SK-N-SH treated with all-trans-retinoic acid at 6 μM for 48 hours (cell line): ENCODE data around the gene LOXL4.

ENCODE experiments used
- ATAC-seq: fragments of 200-7000 bp; cut with Tn5 transposase; 3 replicates; pipeline ENCODE4 v1.9.1; 2020; ENCODE audit warnings: mild to moderate bottlenecking, moderate library complexity
- ARNTL ChIP-seq: fragments of 450-650 bp; formaldehyde crosslinking; IDR thresholded peaks from 2 replicates; pipeline ENCODE4 v1.5.0; 2020; ENCODE audit warnings: low read depth, mild to moderate bottlenecking, moderate library complexity, borderline replicate concordance
- BACH2 ChIP-seq: fragments of 250-450 bp; sonication (Bioruptor Pico); IDR thresholded peaks from 2 replicates; pipeline ENCODE4 v1.9.0; 2021; ENCODE audit warnings: mild to moderate bottlenecking, borderline replicate concordance
- CSDC2 ChIP-seq: fragments of 250-450 bp; sonication (Bioruptor Pico); IDR thresholded peaks from 2 replicates; pipeline ENCODE4 v1.5.0; 2020; ENCODE audit warnings: mild to moderate bottlenecking, moderate library complexity
- ESRRG ChIP-seq: fragments of 250-450 bp; sonication (Bioruptor Pico); IDR thresholded peaks from 2 replicates; pipeline ENCODE4 v1.6.1; 2021; ENCODE audit warnings: mild to moderate bottlenecking
- GLIS3 ChIP-seq: fragments of 250-450 bp; sonication (Bioruptor Pico); IDR thresholded peaks from 2 replicates; pipeline ENCODE4 v1.5.0; 2020; ENCODE audit warnings: mild to moderate bottlenecking, moderate library complexity
- ISL1 ChIP-seq: fragments of 250-450 bp; sonication (Bioruptor Pico); IDR thresholded peaks from 2 replicates; pipeline ENCODE4 v2.1.2; 2022; ENCODE audit warnings: mild to moderate bottlenecking, moderate library complexity
- OSR1 ChIP-seq: fragments of 250-450 bp; sonication (Bioruptor Pico); IDR thresholded peaks from 2 replicates; pipeline ENCODE4 v1.8.0; 2022; ENCODE audit warnings: moderate library complexity, mild to moderate bottlenecking, inconsistent platforms
- PPARA ChIP-seq: fragments of 250-450 bp; sonication (Bioruptor Pico); IDR thresholded peaks from 2 replicates; pipeline ENCODE4 v1.5.0; 2020; ENCODE audit warnings: mild to moderate bottlenecking, borderline replicate concordance
- RARB ChIP-seq: fragments of 250-450 bp; sonication (Bioruptor Pico); IDR thresholded peaks from 2 replicates; pipeline ENCODE4 v1.8.0; 2021; ENCODE audit warnings: mild to moderate bottlenecking, moderate library complexity
- SNAI2 ChIP-seq: fragments of 250-450 bp; sonication (Bioruptor Pico); IDR thresholded peaks from 2 replicates; pipeline ENCODE4 v1.5.0; 2020; ENCODE audit warnings: mild to moderate bottlenecking, moderate library complexity
- TCF4 ChIP-seq: fragments of 250-450 bp; sonication (Bioruptor Pico); IDR thresholded peaks from 2 replicates; pipeline ENCODE4 v1.8.0; 2021; ENCODE audit warnings: mild to moderate bottlenecking, moderate library complexity, borderline replicate concordance
- TOX ChIP-seq: fragments of 250-450 bp; sonication (Bioruptor Pico); IDR thresholded peaks from 2 replicates; pipeline ENCODE4 v1.8.0; 2021; ENCODE audit warnings: mild to moderate bottlenecking, moderate library complexity, borderline replicate concordance
- TSHZ2 ChIP-seq: fragments of 250-450 bp; sonication (Bioruptor Pico); IDR thresholded peaks from 2 replicates; pipeline ENCODE4 v1.5.0; 2020; ENCODE audit warnings: mild to moderate bottlenecking, moderate library complexity
- ZC3H10 ChIP-seq: fragments of 250-450 bp; sonication (Bioruptor Pico); IDR thresholded peaks from 2 replicates; pipeline ENCODE4 v1.5.1; 2021; ENCODE audit warnings: mild to moderate bottlenecking, moderate library complexity
- ZFP3 ChIP-seq: fragments of 250-450 bp; sonication (Bioruptor Pico); IDR thresholded peaks from 2 replicates; pipeline ENCODE4 v1.5.0; 2020; ENCODE audit warnings: mild to moderate bottlenecking, moderate library complexity
- ZFP30 ChIP-seq: fragments of 450-650 bp; formaldehyde crosslinking; IDR thresholded peaks from 2 replicates; pipeline ENCODE4 v1.5.0; 2022; ENCODE audit warnings: mild to moderate bottlenecking, moderate library complexity
- ZNF565 ChIP-seq: fragments of 450-650 bp; formaldehyde crosslinking; conservative IDR thresholded peaks from 2 replicates; pipeline ENCODE4 v1.5.0; 2020; ENCODE audit warnings: low read depth, mild to moderate bottlenecking, moderate library complexity
- ZNF70 ChIP-seq: fragments of 450-650 bp; formaldehyde crosslinking; IDR thresholded peaks from 2 replicates; pipeline ENCODE4 v1.5.0; 2020; ENCODE audit warnings: mild to moderate bottlenecking, moderate library complexity
- ZNF8 ChIP-seq: fragments of 450-650 bp; formaldehyde crosslinking; IDR thresholded peaks from 2 replicates; pipeline ENCODE4 v1.5.0; 2020; ENCODE audit warnings: mild to moderate bottlenecking, moderate library complexity
- TF ChIP-seq, protein P1 (sequence below): fragments of 250-450 bp; sonication (Bioruptor Pico); IDR thresholded peaks from 2 replicates; pipeline ENCODE4 v1.8.0; 2020; ENCODE audit warnings: mild to moderate bottlenecking, moderate library complexity, borderline replicate concordance
- TF ChIP-seq, protein P2 (sequence below): fragments of 250-450 bp; sonication (Bioruptor Pico); IDR thresholded peaks from 2 replicates; pipeline ENCODE4 v1.5.1; 2021; ENCODE audit warnings: mild to moderate bottlenecking, moderate library complexity
- TF ChIP-seq, protein P3 (sequence below): fragments of 250-450 bp; sonication (Bioruptor Pico); IDR thresholded peaks from 2 replicates; pipeline ENCODE4 v1.8.0; 2021; ENCODE audit warnings: low read depth, mild to moderate bottlenecking, moderate library complexity, borderline replicate concordance

Gene LOXL4

DNA sequence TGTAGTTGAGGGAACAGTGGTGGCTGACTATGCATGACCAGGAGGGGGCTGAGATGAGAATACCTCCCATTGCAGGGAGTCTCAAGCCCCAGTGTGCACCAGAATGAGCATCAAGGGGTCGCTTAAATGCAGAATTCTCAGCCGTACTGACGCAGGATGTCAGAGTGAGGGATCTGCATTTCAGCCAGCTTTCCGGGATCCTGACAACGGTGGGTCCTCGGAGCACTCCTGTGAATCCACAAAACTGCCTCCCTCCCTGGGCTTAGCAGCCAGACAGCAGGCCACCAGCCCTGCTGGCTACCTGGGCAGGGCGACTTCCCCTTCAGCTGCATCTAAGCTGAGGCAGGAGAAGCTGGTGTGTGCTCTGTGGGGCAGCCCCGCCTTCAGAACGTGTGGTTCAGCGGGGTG is 21.8 kb upstream of the LOXL4 start (continued):
- TF ChIP-seq TSHZ2 (CRISPR knock-in tag) = no peak
- no peak for TF ChIP-seq BACH2 (CRISPR knock-in tag)
- no peak for TF ChIP-seq ZNF70
- TF ChIP-seq ZFP3 = no peak
- TF ChIP-seq OSR1 (CRISPR knock-in tag) = no peak
- TF ChIP-seq PPARA (CRISPR knock-in tag) = no peak
- TF ChIP-seq, all 23 proteins: peak for 0

DNA sequence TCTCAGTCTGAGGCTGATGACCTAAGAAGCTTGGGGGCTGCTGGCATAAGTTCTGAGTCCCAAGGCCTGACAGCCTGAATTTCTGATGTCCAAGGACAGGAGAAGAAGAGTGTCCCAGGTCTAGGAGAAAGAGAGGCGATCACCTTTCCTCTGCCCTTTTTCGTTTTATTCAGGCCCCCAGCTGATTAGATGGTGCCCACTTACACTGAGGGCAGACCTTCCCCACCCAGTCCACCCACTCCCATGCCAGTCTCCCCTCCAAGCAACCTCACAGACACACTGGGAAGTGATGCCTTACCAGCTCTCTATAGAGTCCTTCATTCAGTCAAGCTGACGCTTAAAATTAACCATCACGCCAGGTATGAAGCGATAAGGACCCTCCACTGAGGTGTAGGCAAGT is 19.3 kb upstream of the LOXL4 start:
- no peak for ATAC-seq
- TF ChIP-seq ARNTL (CRISPR knock-in tag) (no peak), GLIS3 (no peak), ZNF70 (no peak), PPARA (CRISPR knock-in tag) (no peak)

DNA sequence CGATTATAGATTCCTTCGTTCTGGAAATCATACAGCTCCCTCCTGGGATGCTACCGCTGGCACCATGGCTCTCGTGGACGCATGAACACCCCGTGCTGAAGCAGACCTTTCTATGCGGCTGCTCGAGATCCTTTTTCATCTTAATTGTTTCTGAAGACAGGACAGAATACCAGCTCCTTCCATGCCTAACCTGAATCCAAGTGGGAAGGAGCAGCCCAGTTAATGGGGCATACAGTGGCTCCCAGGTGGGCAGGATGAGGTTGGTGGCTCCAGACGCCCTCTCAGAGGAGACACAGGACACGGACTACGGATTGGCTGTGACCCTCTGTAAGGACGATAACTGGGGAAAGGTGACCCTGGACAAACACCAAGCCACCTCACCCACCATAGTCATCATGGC is 18.4 kb upstream of the LOXL4 start:
- TF ChIP-seq ZNF70 = no peak
- no peak for TF ChIP-seq CSDC2
- TF ChIP-seq SNAI2 (CRISPR knock-in tag) = no peak
- TF ChIP-seq ESRRG = no peak
- TF ChIP-seq PPARA (CRISPR knock-in tag) = no peak
- TF ChIP-seq TSHZ2 (CRISPR knock-in tag) = no peak
- TF ChIP-seq RARB = no peak
- no peak for TF ChIP-seq ZFP30 (CRISPR knock-in tag)
- TF ChIP-seq, protein P1, sequence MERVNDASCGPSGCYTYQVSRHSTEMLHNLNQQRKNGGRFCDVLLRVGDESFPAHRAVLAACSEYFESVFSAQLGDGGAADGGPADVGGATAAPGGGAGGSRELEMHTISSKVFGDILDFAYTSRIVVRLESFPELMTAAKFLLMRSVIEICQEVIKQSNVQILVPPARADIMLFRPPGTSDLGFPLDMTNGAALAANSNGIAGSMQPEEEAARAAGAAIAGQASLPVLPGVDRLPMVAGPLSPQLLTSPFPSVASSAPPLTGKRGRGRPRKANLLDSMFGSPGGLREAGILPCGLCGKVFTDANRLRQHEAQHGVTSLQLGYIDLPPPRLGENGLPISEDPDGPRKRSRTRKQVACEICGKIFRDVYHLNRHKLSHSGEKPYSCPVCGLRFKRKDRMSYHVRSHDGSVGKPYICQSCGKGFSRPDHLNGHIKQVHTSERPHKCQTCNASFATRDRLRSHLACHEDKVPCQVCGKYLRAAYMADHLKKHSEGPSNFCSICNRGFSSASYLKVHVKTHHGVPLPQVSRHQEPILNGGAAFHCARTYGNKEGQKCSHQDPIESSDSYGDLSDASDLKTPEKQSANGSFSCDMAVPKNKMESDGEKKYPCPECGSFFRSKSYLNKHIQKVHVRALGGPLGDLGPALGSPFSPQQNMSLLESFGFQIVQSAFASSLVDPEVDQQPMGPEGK (CRISPR knock-in tag) = no peak
- TF ChIP-seq ZC3H10 (CRISPR knock-in tag) = no peak
- no peak for TF ChIP-seq TCF4 (CRISPR knock-in tag)
- TF ChIP-seq, protein P2, sequence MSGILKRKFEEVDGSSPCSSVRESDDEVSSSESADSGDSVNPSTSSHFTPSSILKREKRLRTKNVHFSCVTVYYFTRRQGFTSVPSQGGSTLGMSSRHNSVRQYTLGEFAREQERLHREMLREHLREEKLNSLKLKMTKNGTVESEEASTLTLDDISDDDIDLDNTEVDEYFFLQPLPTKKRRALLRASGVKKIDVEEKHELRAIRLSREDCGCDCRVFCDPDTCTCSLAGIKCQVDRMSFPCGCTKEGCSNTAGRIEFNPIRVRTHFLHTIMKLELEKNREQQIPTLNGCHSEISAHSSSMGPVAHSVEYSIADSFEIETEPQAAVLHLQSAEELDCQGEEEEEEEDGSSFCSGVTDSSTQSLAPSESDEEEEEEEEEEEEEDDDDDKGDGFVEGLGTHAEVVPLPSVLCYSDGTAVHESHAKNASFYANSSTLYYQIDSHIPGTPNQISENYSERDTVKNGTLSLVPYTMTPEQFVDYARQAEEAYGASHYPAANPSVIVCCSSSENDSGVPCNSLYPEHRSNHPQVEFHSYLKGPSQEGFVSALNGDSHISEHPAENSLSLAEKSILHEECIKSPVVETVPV = no peak
- TF ChIP-seq ISL1 (CRISPR knock-in tag) = no peak
- no peak for TF ChIP-seq GLIS3
- TF ChIP-seq ZNF8 (CRISPR knock-in tag) = no peak
- no peak for TF ChIP-seq ZNF565

DNA sequence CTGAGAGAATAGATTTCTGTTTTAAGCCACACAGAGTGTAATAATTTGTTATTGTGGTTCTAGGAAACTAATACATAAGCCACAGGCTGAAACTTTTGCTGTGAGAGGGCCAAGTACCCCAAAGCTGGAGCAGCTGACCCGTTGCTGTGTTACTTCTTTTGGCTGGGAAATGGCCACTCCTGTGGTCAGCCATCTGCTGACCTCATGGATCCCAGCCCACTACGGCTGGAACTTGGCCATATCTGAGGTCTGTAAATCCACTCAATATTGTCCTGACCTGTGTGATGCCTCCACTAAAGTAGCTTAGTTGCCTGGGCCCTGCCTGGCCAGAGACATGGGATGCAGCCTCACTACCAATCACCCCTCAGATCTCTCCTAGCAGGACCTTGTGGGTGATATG is 17.4 kb upstream of the LOXL4 start:
- ATAC-seq = no peak
- no peak for TF ChIP-seq TOX (CRISPR knock-in tag)
- TF ChIP-seq ZNF8 (CRISPR knock-in tag) = no peak
- no peak for TF ChIP-seq ZC3H10 (CRISPR knock-in tag)
- no peak for TF ChIP-seq RARB
- no peak for TF ChIP-seq OSR1 (CRISPR knock-in tag)
- TF ChIP-seq ZFP30 (CRISPR knock-in tag) = no peak
- TF ChIP-seq, protein P3, sequence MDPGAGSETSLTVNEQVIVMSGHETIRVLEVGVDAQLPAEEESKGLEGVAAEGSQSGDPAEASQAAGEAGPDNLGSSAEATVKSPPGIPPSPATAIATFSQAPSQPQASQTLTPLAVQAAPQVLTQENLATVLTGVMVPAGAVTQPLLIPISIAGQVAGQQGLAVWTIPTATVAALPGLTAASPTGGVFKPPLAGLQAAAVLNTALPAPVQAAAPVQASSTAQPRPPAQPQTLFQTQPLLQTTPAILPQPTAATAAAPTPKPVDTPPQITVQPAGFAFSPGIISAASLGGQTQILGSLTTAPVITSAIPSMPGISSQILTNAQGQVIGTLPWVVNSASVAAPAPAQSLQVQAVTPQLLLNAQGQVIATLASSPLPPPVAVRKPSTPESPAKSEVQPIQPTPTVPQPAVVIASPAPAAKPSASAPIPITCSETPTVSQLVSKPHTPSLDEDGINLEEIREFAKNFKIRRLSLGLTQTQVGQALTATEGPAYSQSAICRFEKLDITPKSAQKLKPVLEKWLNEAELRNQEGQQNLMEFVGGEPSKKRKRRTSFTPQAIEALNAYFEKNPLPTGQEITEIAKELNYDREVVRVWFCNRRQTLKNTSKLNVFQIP (CRISPR knock-in tag) = no peak
- TF ChIP-seq SNAI2 (CRISPR knock-in tag) = no peak
- TF ChIP-seq, protein P2 = no peak
- TF ChIP-seq ZNF70 = no peak

More for the DNA sequence above, 18.4 kb upstream of the LOXL4 start:
- no peak for ATAC-seq
